Osteoblast (primary cell): ENCODE results near the gene PUDP. TPM values are rescaled to one million over a fixed set of nuclear protein-coding genes. Genes with fewer than 3 reads are reported as not detected.

Experiments used
- DNase-seq: peaks from one replicate; pipeline ENCODE4 v3.0.0; 2011; ENCODE audit warnings: low spot score, mixed read lengths; ENCODE audit not compliant: insufficient read length; ENCODE audit errors: missing footprints
- H2AFZ ChIP-seq: 2 replicates; pipeline ENCODE4 v1.6.0; 2011; ENCODE audit warnings: mild to moderate bottlenecking, low read length
- H3K27ac ChIP-seq: 2 replicates; pipeline ENCODE4 v1.5.1; 2011; ENCODE audit warnings: mild to moderate bottlenecking, low read depth, low read length, moderate library complexity
- H3K27me3 ChIP-seq: 2 replicates; pipeline ENCODE4 v1.6.0; 2012; ENCODE audit warnings: mild to moderate bottlenecking, control low read depth, inconsistent platforms, low read length, moderate library complexity; ENCODE audit not compliant: insufficient read depth
- H3K36me3 ChIP-seq: 2 replicates; pipeline ENCODE4 v1.5.1; 2011; ENCODE audit warnings: mild to moderate bottlenecking, low read length, control low read depth, moderate library complexity; ENCODE audit not compliant: insufficient read depth
- H3K4me1 ChIP-seq: 2 replicates; pipeline ENCODE4 v1.5.1; 2011; ENCODE audit warnings: mild to moderate bottlenecking, low read length, control low read depth, moderate library complexity; ENCODE audit not compliant: insufficient read depth
- H3K4me2 ChIP-seq: 2 replicates; pipeline ENCODE4 v1.6.0; 2011; ENCODE audit warnings: mild to moderate bottlenecking, low read length; ENCODE audit not compliant: insufficient read depth
- H3K4me3 ChIP-seq: fragments of 200-600 bp; sonication (generic); 3 replicates; pipeline ENCODE4 v1.5.1; 2012; ENCODE audit warnings: mild to moderate bottlenecking, low read length, inconsistent platforms; ENCODE audit not compliant: insufficient read depth
- H3K79me2 ChIP-seq: 2 replicates; pipeline ENCODE4 v1.6.0; 2012; ENCODE audit warnings: mild to moderate bottlenecking, low read length, control low read depth, inconsistent platforms; ENCODE audit not compliant: insufficient read depth
- H3K9me3 ChIP-seq: 2 replicates; pipeline ENCODE4 v1.5.1; 2011; ENCODE audit warnings: low read depth, low read length, control low read depth
- H4K20me1 ChIP-seq: 2 replicates; pipeline ENCODE4 v1.6.0; 2012; ENCODE audit warnings: mild to moderate bottlenecking, low read length, control low read depth; ENCODE audit not compliant: insufficient read depth
- total RNA-seq: library from RNA; depleted of rRNA; stranded (reverse); fragments of >200 nt; gene quantifications from 2 replicates; pipeline ENCODE4 v1.2.3, GENCODE V29; 2012
- TF ChIP-seq, protein P1 (sequence below): IDR thresholded peaks from 2 replicates; pipeline ENCODE4 v1.5.1; 2011; ENCODE audit warnings: mild to moderate bottlenecking, low read depth, low read length, moderate library complexity; ENCODE audit errors: extremely low read depth

Gene PUDP
- total RNA-seq, 1 donor, result 6.5 TPM

DNA sequence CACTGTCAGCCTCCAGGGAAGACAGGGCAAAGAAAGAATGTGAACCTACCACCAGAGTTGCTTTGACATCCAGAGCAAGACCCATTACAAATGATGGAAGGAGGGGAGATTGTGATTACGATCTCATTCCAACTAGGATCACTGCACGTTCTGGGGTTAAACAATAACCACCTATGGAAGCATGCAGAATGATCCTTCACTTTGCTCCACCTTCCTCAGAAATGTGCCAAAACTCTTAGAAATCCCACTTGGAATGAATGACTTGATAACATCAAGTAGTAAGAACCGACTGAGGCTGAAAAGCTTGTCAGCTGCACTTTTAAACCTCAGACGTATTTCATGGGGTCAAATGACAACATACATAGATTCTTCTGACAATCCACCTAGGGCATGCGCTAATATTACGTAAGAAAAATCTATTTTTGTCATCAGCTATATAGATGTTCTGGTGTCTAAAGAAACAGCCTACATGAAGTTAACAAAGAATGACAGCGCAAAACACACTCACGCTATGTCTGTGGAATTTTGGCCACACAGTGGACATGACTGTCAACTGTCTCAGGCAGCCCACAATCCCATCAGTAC lies 3.9 kb downstream of the PUDP start:
- H3K4me3 ChIP-seq, result no peak overlapping the region
- no peak overlapping the region for H2AFZ ChIP-seq
- no peaks in the 10 kb centered on the region for H3K36me3 ChIP-seq
- H3K4me1 ChIP-seq, result peaks cover 11% of the 10 kb centered on the region
- H3K9me3 ChIP-seq, result no peaks in the 10 kb centered on the region
- H3K4me2 ChIP-seq, result no peak overlapping the region
- DNase-seq, result no peak
- H3K27me3 ChIP-seq, result no peaks in the 10 kb centered on the region
- no peak overlapping the region for H3K27ac ChIP-seq
- peaks cover 53% of the 10 kb centered on the region for H3K79me2 ChIP-seq
- TF ChIP-seq, protein P1, sequence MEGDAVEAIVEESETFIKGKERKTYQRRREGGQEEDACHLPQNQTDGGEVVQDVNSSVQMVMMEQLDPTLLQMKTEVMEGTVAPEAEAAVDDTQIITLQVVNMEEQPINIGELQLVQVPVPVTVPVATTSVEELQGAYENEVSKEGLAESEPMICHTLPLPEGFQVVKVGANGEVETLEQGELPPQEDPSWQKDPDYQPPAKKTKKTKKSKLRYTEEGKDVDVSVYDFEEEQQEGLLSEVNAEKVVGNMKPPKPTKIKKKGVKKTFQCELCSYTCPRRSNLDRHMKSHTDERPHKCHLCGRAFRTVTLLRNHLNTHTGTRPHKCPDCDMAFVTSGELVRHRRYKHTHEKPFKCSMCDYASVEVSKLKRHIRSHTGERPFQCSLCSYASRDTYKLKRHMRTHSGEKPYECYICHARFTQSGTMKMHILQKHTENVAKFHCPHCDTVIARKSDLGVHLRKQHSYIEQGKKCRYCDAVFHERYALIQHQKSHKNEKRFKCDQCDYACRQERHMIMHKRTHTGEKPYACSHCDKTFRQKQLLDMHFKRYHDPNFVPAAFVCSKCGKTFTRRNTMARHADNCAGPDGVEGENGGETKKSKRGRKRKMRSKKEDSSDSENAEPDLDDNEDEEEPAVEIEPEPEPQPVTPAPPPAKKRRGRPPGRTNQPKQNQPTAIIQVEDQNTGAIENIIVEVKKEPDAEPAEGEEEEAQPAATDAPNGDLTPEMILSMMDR, result no peak
- H4K20me1 ChIP-seq, result peaks cover 19% of the 10 kb centered on the region

DNA sequence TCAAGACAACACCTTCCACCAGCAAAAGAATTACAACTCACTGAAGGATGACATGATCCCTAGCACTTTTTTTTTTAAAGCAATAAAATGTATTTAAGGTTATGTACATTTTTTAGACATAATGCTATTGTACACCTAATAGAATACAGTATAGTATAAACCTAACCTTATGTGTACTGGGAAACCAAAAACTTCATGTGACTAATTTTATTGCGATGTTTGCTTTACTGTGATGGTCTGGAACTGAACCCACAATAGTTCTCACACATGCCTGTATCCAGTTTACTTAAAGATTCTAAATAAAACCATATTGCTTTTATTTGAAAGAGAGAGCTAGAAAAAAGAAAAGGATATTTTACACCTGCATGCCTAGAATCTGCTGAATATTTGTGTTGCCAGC lies 4.9 kb downstream of the PUDP start:
- Histone ChIP-seq H3K4me3 (no peak overlapping the region), H3K27me3 (no peaks in the 10 kb centered on the region), H3K27ac (no peak overlapping the region), H4K20me1 (peaks cover 24% of the 10 kb centered on the region), H3K4me2 (no peak overlapping the region), H3K79me2 (peaks cover 56% of the 10 kb centered on the region), H3K4me1 (peaks cover 14% of the 10 kb centered on the region), H2AFZ (no peak overlapping the region), H3K9me3 (no peaks in the 10 kb centered on the region), H3K36me3 (no peaks in the 10 kb centered on the region)
- DNase-seq, result no peak
- TF ChIP-seq, protein P1, result no peak

DNA sequence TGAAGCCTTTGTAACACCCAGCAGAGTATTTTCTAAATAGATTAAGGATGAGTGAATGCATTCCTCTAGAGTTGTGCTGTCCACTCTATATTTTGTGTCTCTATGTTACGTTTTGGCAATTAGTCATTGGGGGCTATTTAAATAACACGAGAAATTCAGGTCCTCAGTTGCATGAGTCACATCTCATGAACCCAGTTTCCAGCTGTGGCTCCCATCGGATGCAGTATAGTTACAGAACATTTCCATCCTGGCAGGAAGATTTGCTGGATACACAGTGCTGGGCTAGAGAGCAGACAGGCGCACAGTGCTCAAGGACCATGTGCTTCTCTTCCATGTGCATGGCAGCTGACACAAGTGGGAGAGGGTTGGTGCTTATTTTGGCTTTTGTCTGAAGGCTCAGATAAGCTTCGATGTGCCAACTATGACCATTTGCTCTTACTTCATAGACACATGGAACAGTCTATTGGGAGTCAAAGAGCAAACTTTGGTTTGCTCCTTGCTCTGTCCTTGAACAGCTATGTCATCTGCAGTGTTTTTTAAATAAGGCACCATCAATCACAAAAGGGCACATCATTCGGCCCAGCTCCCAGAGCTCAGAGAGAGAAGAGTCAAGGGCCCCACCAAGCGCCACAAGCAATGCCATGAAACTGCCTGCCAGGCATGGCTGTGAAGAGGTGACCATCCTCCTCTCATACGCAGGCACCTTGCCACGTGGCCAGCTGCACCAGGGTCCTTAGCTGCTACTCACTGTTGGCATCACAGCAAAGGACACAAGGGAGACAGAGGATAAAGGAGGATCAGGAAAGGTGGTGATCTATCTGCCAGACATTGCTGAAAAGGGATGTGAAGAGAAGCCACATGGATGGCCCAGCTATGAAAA lies 8.5 kb downstream of the PUDP start:
- DNase-seq, result peak; percentile 79
- Histone ChIP-seq H3K4me2 (peak overlapping the region; percentile 7), H2AFZ (no peak overlapping the region), H3K36me3 (no peaks in the 10 kb centered on the region), H3K9me3 (no peaks in the 10 kb centered on the region), H3K4me1 (peaks cover 14% of the 10 kb centered on the region), H4K20me1 (peaks cover 38% of the 10 kb centered on the region), H3K27me3 (no peaks in the 10 kb centered on the region), H3K4me3 (no peak overlapping the region), H3K27ac (peak overlapping the region; percentile 30), H3K79me2 (peaks cover 74% of the 10 kb centered on the region)
- TF ChIP-seq, protein P1, result no peak

DNA sequence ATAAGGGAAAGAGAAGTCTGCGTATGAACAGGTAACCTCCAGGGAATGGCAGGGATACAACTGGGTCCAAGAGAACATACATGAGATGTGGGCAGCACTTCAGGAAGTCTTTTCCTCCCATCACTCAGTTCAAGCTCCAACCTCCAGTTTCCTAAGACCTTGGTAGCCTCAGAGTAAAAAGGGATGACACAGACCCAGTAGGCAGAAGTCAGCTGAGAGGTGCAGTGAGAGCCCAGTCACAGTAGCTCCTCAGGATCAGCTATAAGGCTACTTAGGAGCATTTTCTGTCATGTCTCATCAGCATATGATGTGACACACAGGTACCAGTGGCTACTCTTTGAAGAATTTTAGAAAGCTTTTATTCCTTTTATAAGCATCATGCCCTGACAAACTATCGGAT lies 13.0 kb downstream of the PUDP start:
- no peak overlapping the region for H2AFZ ChIP-seq
- DNase-seq, result no peak
- no peak overlapping the region for H3K4me3 ChIP-seq
- TF ChIP-seq, protein P1, result no peak
- no peak overlapping the region for H3K27ac ChIP-seq
- no peaks in the 10 kb centered on the region for H3K36me3 ChIP-seq
- H3K27me3 ChIP-seq, result no peaks in the 10 kb centered on the region
- peaks cover 26% of the 10 kb centered on the region for H4K20me1 ChIP-seq
- H3K79me2 ChIP-seq, result peaks cover 75% of the 10 kb centered on the region
- H3K9me3 ChIP-seq, result no peaks in the 10 kb centered on the region
- peaks cover 26% of the 10 kb centered on the region for H3K4me1 ChIP-seq
- no peak overlapping the region for H3K4me2 ChIP-seq
